GM21737 (cell line): ENCODE measurements around the gene ENTREP1.
"Not testable (repeated sequence)": the region's sequence is repeated elsewhere in the genome, so short reads cannot be mapped to it uniquely, and the experiment has no call there.

Experiments used
- ATAC-seq: cut with Tn5 transposase; IDR thresholded peaks from one replicate; pipeline ENCODE4 v1.9.1; 2021; ENCODE audit warnings: mild to moderate bottlenecking, moderate library complexity; ENCODE audit not compliant: unreplicated experiment

ENTREP1 gene, protein sequence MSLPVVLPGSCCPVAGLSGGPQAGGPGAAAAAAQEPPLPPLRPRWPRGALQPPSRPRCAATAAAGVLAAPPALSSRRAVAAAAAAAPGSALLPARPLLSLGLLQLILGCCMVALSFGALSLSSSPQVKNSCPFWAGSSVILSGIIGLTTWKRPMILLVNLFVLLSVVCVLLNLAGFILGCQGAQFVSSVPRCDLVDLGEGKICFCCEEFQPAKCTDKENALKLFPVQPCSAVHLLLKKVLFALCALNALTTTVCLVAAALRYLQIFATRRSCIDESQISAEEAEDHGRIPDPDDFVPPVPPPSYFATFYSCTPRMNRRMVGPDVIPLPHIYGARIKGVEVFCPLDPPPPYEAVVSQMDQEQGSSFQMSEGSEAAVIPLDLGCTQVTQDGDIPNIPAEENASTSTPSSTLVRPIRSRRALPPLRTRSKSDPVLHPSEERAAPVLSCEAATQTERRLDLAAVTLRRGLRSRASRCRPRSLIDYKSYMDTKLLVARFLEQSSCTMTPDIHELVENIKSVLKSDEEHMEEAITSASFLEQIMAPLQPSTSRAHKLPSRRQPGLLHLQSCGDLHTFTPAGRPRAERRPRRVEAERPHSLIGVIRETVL

DNA sequence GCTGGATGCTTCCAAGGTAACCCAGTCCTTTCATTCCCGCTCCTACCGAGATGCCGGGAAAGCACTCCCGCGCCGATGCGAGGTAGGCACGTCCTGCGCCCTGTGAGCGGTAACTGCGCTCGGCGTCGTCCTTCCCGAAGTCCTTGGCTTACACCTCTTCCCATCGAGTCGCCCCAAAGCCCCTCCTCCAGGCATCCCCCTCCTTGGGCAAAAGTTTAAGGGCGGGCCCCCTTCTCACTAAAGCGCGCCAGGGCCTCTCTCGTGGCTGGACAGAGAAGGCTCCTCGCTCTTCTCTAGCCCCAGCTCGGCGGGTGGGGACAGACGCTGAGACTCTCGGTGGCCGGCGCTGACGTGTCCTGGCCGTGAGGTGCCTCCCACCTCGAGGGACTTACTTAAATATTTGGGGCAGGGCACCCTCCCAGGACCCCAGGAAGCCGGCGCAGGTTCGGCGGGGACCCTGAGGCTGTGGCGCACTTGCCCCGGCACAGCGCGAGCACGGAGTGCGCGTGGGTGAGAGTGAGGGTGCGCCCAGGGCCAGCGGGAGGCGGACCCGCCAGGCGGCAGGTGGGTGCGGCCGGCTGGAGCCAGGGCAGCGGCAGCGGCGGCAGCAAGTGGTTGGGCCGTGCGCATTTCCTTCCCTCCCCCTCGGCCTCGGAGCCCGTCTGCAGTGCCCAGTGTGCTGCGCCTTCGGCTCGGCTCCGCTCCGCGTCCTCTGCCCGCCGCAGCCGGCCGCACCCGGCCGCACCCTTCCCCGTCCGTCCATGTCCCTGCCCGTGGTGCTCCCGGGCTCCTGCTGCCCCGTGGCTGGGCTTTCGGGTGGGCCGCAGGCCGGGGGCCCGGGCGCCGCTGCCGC lies at the start of gene ENTREP1:
Gene ENTREP1, plus strand, starts transcription at position 667 of the 853 bp plus-strand sequence. Its CDS starts 95 bp downstream, at position 762.
- no peak for ATAC-seq

DNA sequence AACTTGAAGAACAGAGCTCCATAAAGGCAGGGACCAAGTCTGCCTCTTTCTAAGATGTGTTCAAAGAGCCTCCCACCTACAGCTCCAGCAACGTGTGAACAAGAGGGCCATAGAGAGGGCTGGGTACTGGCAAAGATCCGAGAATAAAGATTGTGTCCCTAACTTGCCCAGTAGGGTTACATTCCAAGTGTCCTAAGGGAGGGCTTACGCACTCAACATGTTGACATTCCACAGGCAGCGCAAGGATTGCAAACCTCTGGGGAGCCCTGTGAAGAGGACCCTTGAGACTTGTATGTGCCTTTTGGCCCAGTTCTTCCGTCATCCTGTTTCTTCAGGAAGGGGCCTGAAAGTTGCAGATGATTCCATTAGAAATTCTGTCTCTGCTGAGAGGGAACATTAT lies 48.2 kb upstream of the ENTREP1 start:
- ATAC-seq, result no peak

DNA sequence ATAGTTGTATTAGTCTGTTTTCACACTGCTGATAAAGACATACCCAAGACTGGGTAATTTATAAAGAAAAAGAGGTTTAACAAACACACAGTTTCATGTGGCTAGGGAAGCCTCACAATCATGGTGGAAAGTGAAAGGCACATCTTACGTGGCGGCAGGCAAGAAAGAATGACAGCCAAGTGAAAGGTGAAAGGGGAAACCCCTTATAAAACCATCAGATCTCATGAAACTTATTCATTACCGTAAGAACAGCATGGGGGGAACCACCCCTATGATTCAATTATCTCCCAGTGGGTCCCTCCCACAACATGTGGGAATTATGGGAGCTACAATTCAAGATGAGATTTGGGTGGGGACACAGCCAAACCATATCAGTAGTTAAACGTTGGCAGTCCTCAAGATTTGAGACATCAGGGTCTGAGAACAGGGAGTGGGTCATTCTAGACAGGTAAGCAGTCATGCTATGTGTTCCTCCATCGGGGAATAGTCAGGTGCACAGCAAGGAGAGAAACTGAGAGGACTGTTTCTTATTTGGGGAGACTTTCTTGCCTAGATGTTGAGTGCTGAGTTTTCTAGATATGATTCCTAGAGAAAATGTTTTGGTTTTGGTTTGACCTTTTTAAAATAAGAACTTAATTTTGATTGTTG lies 45.8 kb upstream of the ENTREP1 start:
- ATAC-seq, result no peak

DNA sequence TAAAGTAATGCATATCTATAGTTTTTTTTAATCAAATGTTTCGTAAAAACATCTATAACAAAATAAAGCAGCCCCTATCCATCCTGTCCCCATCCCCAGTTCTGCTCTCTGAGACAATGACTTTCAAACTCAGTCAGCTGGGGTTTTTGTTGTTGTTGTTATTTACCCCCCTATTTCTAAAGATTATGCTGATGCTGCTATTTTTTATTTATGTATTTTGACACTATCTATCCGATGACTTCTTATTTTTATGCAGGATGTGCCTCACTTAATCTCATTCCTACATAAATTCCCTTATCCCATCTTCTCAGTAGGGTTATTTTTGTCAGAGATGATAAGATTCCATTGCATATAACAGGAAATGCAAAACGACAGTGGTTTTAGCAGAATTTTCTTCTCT lies 45.3 kb upstream of the ENTREP1 start:
- ATAC-seq, result no peak

DNA sequence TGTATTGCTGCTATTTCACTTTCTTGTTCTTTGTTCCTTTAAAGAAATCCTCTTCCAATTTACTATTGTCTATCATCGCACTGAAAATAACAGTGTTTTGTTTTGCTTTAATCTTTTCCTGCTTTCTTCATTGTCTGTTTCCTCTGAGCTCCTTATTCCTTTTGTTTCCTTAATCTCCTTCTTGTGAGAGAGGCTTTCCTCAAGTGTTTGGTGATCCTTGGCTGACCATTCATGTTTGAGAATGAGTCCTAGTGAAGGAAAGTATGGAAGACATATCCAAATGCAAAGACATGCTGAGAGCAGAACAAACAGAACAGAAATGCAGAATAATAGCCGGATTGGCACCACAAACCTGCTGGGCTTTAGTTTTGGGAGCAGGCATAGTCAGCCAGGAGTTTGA lies 42.0 kb upstream of the ENTREP1 start:
- ATAC-seq, result no peak

DNA sequence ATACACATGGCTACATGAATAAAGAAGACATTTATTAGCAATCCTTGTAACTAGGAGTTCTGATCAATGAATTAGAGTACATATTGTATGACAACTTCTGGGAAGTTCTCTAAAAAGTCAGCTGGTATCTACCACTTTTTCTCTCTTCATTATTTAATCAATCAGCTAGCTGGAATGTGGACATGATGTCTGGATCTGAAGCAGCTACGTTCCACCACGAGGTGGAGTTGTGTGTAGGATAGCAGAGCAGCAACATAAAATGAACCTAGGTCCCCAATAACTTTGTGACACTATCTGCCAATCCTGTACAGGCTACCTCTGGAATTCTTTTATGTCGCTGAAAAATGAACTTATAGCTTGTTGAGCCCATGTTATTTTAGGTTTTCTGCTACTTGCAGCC lies 32.9 kb upstream of the ENTREP1 start:
- no peak for ATAC-seq

DNA sequence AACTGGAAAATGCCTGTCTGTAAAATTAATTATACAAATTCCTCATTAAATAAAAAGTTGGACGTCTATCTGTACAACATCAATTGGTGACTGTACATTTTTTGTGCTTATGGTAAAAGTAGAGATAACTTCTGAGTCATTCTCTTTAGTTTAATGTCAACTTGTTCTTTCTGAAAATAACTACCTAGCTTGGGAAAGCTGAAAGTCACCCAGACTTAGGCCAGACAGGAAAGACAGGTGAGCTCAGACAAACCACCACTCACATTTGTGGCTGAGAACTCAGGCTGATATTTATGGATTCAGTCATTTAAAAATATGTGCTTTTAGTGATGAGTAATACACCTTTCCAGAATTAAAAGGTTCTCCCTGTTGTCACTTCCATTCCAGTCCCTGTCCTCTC lies 31.9 kb upstream of the ENTREP1 start:
- ATAC-seq, result no peak

DNA sequence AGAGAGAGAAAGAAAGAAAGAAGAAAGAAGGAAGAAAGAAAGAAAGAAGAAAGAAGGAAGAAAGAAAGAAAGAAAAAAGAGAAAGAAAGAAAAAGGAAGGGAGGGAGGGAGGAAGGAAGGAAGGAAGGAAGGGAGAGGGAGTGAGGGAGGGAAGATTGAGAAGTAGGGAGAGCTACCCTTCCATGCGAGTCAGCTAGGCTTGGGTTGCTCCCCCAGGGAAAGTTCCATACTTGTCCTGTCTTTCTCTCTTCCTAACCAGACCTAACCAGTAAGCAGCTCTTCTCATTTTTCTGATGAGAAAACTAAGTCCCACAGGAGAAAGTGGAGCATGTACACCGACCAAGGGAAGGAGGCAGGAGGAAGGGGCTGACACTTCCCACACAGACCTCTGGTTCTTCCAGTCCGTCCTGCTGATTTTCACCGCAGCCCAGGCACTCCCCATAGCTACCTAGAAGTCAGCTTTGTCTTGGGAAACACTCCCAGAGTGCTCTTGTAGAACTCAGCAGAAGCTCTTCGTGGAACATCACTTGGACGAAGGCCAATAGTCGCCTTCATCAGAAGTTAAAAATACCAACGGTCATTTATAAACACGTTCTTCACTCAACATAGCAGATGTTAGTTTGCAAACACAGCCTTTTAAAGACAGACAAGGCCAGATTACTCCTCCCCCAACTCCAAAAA lies 29.0 kb upstream of the ENTREP1 start:
- ATAC-seq, result no peak

DNA sequence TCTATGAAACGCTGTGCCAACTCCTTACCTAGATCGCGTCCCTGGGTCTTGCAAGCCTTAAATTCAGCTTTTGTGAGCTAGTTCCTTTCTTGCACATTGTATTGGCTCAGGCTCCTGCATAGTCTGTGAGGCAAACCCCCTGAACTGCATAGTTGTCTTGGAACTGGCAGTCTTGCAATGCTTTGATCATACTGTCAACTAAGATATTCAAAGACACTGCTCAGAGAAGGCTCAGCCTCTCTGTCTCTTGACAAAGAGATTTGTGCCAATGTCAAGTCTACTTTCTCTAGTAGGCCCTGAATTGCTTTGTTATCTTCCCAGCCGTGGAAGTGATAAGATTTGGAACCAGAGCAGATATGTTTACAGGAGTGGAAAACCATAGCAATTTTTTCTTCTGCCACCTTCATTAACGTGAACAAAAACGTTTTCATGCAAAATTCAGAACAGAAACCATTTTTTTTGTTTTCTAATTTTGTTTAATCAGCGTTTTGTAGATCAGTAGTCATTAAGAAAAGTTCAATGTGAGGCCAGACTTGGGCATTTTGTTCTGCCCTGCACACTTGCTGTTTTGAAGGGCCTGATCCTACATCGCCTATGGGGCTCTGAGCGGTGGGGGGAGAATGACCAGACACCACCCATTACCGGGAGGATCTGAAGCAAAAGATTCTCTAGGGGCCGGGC lies 27.6 kb upstream of the ENTREP1 start:
- no peak for ATAC-seq

DNA sequence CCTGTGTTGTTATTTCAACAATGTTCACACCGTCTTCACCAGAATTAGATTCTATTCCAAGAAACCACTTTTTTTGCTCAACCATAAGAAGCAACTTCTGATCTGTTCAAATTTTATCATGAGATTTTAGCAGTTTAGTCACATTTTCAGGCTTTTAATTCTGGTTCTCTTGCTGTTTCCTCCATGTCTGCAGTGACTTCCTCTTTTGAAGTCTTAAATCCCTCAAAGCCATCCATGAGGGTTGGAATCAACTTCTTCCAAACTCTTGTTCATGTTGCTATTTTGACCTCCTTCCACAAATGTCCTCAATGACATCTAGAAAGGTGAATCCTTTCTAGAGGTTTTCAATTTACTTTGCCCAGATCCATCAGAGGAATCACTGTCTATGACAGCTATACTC lies 25.7 kb upstream of the ENTREP1 start:
- ATAC-seq, result no peak

DNA sequence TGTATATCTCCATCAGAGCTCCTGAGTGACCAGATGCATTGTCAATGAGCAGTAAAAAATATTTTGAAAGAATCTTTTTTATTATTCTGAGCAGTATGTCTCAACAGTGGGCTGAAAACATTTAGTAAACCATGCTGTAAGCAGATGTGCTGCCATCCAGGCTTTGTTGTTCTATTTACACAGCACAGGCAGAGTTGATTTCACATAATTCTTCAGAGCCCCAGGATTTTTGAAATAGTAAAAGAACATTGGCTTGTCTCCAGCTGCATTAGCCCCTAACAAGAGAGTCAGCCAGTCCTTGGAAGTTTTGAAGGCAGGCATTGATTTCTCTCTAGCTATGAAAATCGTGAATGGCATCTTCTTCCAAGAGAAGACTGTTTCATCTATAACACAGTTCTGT lies 25.2 kb upstream of the ENTREP1 start:
- ATAC-seq, result no peak

DNA sequence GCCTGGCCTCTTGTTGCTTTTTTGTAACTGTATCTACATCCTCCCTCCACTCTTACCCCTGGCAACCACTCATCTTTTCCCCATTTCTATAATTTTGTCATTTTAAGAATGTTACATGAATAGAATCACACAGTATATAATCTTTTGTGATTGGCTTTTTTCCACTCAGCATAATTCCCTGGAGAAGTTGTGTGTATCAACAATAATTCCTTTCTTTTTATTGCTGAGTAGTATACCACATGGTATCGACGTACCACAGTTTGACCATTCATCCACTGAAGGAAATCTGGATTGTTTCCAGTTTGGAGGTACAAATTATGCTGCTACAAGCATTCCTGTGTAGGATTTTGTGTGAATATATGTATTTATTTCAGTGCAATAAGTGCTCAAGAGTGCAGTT lies 21.7 kb upstream of the ENTREP1 start:
- no peak for ATAC-seq

DNA sequence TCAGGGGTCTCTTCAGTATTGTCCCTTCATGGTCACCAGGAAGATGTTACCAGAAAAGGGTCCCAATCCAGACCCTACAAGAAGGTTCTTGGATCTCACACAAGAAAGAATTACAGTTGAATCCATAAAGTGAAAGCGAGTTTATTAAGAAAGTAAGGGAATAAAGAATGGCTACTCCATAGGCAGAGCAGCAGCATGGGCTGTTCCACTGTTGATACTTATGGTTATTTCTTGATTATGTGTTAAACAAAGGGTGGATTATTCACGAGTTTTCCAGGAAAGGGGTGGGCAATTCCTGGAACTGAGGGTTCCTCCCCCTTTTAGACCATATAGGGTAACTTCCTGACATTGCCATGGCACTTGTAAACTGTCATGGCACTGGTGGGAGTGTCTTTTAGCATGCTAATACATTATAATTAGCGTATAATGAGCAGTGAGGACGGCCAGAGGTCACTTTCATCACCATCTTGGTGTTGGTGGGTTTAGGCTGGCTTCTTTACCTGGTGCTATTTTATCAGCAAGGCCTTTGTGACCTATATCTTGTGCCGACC lies 18.0 kb upstream of the ENTREP1 start:
- ATAC-seq, result not testable (repeated sequence)

DNA sequence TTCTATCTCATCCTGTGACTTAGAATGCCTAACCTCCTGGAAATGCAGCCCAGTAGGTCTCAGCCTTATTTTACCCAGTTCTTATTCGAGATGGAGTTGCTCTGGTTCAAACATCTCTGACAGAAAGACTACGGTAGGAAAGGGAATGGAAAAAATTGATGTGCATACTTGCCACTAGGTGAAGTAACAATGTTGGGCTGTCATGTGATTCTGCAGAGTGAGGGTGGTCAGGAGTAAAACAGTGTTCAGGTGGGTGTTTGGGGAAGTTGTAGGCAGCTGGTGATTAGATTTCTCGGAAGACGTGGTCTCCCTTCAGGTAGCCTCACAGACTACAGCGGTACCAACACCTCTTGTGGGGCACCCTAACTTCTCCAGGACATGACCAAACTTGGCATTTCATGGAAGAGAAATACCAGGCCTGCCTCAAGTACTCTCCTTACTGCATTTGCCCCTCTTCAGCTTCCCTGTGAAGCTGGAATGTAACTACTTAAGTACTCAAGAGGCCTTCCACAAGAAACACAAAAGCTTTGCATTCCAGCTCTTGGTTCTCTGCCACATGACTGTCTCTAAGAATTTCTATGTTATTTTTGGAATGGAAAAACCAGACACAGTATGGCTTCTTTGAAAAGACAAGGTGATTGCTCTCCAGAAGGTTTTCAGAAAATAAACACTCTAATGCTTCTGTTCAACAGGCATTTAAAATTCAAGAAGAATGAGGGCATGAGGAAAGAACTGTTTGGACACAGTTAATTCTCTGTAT lies 17.4 kb upstream of the ENTREP1 start:
- ATAC-seq, result no peak

DNA sequence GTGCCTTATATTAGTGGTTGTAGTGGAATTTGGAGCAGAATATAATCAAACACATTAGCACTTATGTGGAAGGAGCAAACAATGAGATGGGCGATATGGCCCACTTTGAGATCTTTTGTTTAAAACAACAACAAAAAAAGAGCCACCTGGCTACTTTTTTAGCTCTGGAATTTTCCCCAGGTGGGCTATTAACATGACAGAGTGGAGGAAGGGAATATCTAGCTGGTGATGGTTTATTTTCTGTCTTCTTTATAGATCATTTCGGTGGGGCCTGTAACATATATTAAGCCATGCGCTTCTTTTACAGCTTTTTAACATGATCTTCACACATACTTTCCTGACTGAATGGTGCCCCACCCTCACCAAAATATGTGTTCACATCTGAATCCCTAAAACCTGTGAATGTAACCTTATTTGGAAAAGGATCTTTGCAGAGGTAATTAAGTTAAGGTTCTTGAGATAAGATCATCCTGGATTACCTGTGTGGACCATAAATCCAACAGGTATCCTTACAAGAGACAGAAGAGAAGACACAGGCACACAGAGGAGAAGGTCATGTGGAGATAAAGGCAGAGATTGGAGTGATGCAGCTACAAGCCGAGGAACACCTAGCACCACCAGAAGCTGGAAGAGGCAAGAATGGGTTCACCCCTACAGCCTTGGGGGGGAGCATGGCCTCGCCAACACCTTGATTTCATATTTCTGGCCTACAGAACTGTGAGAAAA lies 16.6 kb upstream of the ENTREP1 start:
- ATAC-seq, result no peak

DNA sequence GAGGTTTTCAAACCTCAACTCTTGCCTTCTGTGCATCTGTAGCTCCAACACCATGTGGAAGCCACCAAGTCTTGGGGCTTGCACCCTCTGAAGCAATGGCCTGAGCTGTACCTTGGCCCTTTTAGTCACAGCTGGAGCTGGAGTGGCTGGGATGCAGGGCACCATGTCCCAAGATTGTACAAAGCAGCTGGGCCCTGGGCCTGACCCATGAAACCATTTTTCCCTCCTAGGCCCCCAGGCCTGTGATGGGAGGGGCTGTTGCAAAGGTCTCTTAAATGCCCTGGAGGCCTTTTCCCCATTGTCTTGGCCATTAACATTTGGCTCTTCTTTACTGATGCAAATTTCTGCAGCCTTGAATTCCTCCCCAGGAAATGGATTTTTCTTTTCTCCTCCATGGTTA lies 11.8 kb upstream of the ENTREP1 start:
- ATAC-seq, result no peak

DNA sequence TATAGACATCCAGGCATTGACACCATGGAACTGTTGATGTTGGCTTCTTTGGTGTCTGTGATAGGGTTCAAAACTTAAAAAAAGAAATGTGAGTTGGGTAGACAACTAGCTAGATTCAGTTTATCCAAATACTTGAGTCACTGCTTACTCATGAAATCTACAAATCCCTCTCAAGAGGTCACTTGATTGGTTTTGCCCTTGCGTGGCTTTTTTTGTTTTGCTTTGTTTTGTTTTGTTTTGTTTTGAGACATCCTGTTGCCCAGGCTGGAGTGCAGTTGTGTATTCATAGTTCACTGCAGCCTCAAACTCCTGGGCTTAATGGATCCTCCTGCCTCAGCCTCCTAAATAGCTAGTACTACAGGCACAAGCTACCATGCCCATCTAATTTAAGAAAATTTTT lies 10.5 kb upstream of the ENTREP1 start:
- ATAC-seq, result no peak

DNA sequence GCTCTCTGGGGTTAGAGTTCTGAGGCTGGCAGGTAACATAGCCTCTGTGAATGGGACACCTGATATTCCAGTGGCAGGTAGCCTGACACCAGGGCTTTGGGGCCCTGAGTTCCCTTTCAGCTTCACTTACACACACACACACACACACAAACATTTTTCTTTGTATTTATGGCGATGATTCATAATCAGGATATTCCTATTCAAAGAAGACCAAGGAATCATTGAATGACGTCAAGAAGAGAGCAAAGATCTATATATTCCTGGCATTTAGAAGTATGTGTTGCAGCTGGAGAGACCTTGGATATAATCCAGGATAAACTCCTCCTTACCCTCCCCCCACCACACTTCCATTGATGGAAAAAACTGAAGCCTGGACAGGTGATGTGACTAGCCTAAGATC lies 7.9 kb upstream of the ENTREP1 start:
- no peak for ATAC-seq
